Muscle of leg (tissue), 11 donors: ENCODE measurements around the gene POU6F2. TPM values are rescaled to one million over a fixed set of nuclear protein-coding genes. Genes with fewer than 3 reads are reported as not detected.

Experiments used
- DNase-seq: peaks from one replicate; pipeline ENCODE4 v3.0.0; 2013
- H3K27ac ChIP-seq: one replicate; pipeline ENCODE4 v1.5.1; 2013; ENCODE audit warnings: mild to moderate bottlenecking, low read length, control low read depth
- H3K27me3 ChIP-seq: one replicate; pipeline ENCODE4 v1.6.1; 2013; ENCODE audit warnings: low read length; ENCODE audit not compliant: control insufficient read depth, insufficient read depth
- H3K36me3 ChIP-seq: one replicate; pipeline ENCODE4 v1.6.1; 2013; ENCODE audit warnings: low read length; ENCODE audit not compliant: control insufficient read depth, insufficient read depth
- H3K4me1 ChIP-seq: one replicate; pipeline ENCODE4 v1.6.1; 2013; ENCODE audit warnings: low read length; ENCODE audit not compliant: control insufficient read depth, insufficient read depth
- H3K4me3 ChIP-seq: one replicate; pipeline ENCODE4 v1.5.1; 2013; ENCODE audit warnings: low read length, control low read depth
- H3K9me3 ChIP-seq: replicated peaks from 2 replicates; pipeline ENCODE4 v1.6.1; 2013; ENCODE audit warnings: low read depth, low read length; ENCODE audit not compliant: control insufficient read depth
- WGBS: methylation state at CpG from one replicate; pipeline ENCODE4 v1.1.5; 2013; ENCODE audit warnings: missing lambda C conversion rate; ENCODE audit not compliant: insufficient coverage; 5-methylcytosine and 5-hydroxymethylcytosine counted together
- polyA plus RNA-seq, 8 donors: library from polyadenylated mRNA; unstranded; fragments of 120-200 nt; gene quantifications; one replicate each; pipeline versions ENCODE4 v1.2.1 to v1.2.3, GENCODE V29; 2013; ENCODE audit warnings: inconsistent platforms in 1 of 8, low replicate concordance in 1 of 8; ENCODE audit not compliant: insufficient read length in 8 of 8, insufficient read depth in 1 of 8
- total RNA-seq: library from RNA; stranded (reverse); fragments of 120-200 nt; gene quantifications from one replicate; pipeline ENCODE4 v1.2.4, GENCODE V29; 2013

Gene POU6F2
- total and polyA plus RNA-seq, 9 donors = 0.05 to 0.54 (median 0.10) TPM; not detected in 1

DNA sequence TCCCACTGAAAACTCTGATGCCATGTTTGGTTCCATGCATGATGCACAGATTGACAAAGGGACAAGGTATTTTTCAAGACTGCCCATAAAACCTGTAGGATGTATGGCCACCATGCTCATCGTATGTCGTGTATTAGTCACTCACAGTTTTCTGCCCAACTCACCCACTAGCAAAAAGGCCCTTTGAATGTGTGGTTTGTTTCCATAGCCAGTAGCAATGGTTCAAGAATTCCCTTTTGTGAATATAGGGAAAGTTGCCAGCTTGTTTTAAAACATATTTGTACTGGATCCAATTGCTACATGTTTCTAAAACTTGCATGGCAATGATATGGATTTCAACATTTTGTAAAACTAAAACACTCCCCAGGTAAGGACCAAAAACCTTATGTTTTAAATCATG, 307.5 kb downstream of the POU6F2 start:
- no peaks in the 10 kb centered on the region for H3K36me3 ChIP-seq
- DNase-seq = no peak
- WGBS = no CpG with 5 or more reads among the region's 2 CpGs

DNA sequence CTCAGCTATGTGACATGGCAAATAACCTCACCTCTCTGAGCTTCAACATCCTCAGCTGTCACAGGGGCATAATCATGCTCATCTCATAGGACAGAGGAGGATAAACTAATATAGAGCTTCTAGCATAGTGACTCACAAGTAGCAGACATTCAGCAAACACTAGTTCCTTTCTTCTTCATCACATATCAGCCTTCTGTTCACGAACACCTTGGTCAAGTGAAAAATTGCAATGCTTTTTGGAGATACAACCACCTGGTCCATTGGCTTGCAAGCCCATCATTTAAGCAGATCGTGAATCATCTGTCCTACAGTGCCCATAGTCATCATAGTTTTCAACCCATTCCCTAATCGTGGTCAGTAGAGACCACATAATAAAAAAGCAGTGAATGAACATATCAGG, 310.6 kb downstream of the POU6F2 start:
- no peak overlapping the region for H3K4me3 ChIP-seq
- no peaks in the 10 kb centered on the region for H3K36me3 ChIP-seq
- no peak overlapping the region for H3K27ac ChIP-seq
- peaks cover 5% of the 10 kb centered on the region for H3K4me1 ChIP-seq
- no peaks in the 10 kb centered on the region for H3K9me3 ChIP-seq
- DNase-seq = no peak
- peaks cover 3% of the 10 kb centered on the region for H3K27me3 ChIP-seq
- WGBS = 96% methylated on average over 2 of the region's 3 CpGs

More for the DNA sequence above, 307.5 kb downstream of the POU6F2 start:
- H3K27me3 ChIP-seq = no peaks in the 10 kb centered on the region
- H3K4me3 ChIP-seq = no peak overlapping the region
- H3K27ac ChIP-seq = no peak overlapping the region
- no peaks in the 10 kb centered on the region for H3K4me1 ChIP-seq
- no peaks in the 10 kb centered on the region for H3K9me3 ChIP-seq

DNA sequence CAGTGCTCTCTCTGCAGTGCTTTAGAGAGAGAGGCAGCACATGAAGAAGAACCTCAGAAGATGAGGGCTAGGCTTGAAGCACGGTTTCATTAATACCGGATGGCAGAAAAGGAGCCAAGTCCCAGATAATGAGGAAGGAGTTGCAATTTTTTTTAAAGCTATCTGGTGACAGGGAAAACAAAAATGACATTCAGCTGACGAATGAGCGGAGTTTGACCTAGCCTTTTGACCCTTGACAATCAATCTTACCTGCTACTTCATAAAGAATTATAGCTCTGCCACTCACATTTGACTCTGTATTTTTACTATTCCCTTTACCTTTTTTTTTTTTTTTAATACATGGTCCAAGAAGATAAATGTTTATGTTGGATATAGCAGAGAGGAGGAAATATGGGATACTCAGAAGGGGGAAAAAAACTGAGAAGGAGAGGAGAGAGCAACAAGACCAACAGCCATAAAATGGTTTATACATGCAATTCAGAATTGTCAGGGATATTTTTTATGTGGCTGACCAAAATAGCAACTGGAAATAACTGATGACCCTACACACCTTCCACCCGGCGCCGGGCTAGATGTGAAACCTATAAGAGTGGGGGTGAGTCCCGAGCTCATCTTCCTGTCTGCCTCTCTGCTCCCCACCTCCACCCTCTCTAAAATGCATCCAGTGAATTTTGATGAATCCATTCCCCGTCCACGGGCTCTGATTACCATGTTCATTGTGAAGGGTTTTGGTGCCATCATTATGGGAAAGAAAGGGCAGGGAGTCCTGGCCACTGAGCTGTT, 314.1 kb downstream of the POU6F2 start:
- H3K4me1 ChIP-seq = peaks cover 7% of the 10 kb centered on the region
- H3K27ac ChIP-seq = no peak overlapping the region
- no peaks in the 10 kb centered on the region for H3K9me3 ChIP-seq
- peaks cover 3% of the 10 kb centered on the region for H3K27me3 ChIP-seq
- H3K36me3 ChIP-seq = no peaks in the 10 kb centered on the region
- 36% methylated on average over 2 of the region's 10 CpGs for WGBS
- DNase-seq = no peak
- H3K4me3 ChIP-seq = no peak overlapping the region

DNA sequence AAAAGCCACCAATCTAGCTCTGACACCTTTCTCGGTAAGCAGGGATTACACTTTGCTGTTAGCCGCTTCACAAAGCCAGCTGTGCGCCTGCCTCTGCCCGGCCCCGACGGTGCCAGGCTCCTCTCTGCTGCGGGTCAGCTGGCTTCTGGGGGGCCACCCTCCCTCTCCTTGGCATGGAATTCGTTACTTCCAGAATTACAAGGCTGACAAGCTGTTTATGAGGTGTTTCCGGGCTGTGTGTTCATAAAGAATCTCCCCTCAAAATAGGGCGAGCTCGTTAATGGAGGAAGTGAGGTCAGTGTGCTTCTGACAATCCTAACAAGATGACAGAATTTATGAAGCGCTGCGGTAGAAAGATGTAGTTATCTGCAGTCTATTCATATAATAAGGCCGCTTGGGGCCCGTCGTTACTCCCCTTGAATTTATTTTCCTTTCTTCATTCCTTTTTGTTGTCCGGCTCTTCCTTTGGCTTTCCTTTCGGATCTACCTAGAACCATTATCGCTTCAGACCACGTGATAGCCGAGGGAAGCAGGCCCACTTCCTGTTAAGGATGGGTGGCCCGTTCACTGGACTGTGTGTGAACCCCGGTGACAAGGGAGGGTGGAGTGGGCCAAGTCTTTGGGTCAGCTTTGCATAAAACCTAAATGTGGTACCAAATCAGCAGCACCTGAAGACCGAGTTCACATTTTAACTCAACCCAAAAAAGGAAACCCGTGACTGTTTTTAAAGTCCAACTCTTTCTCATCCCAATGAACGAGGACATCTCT, 315.5 kb downstream of the POU6F2 start:
- Histone ChIP-seq H3K9me3 (no peaks in the 10 kb centered on the region), H3K27ac (no peak overlapping the region), H3K4me1 (peaks cover 7% of the 10 kb centered on the region), H3K27me3 (peaks cover 3% of the 10 kb centered on the region), H3K36me3 (no peaks in the 10 kb centered on the region), H3K4me3 (no peak overlapping the region)
- no peak for DNase-seq
- 44% methylated on average over 6 of the region's 26 CpGs for WGBS

DNA sequence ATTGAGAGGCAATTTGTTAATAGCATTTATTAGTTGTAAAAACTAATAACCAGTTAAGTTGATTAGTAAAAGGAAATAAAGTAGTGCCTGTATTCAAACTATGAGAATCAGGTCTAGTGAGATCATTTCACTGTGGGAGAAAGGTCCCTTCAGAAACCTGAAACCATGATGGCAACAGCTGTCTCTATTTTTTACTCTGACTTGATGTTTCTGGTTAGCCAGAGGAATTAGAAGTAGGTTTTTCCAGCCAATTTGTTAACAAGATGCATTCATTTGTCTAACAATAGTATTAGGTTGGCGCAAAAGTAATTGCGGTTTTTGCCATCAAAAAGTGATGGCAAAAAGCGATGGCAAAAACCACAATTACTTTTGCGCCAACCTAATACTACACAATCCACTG, 316.3 kb downstream of the POU6F2 start:
- no peak overlapping the region for H3K4me3 ChIP-seq
- DNase-seq = peak; percentile 53
- no peak overlapping the region for H3K27ac ChIP-seq
- no CpG with 5 or more reads among the region's 4 CpGs for WGBS
- peaks cover 3% of the 10 kb centered on the region for H3K27me3 ChIP-seq
- no peaks in the 10 kb centered on the region for H3K36me3 ChIP-seq
- no peaks in the 10 kb centered on the region for H3K9me3 ChIP-seq
- peaks cover 7% of the 10 kb centered on the region for H3K4me1 ChIP-seq

DNA sequence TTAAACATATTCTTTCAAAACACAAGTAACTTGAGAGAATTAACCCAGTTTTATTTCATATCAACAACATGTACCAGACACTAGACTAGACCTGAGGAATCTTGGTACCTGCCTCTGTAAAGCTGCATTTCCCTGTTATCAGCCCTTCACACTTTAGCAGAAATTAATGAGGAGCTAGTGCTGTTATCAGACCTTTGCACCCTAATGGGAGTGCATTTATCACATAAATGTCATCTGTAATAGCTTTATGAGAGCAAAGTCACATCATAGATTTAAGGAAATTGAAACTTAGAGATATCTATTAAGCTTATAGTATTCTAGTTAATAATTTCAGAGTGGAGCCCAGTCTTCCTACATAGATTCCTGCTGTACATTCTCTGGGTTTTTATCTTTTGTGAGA, 318.1 kb downstream of the POU6F2 start:
- H3K4me1 ChIP-seq = peaks cover 7% of the 10 kb centered on the region
- H3K4me3 ChIP-seq = no peak overlapping the region
- H3K27me3 ChIP-seq = peaks cover 3% of the 10 kb centered on the region
- no peaks in the 10 kb centered on the region for H3K9me3 ChIP-seq
- H3K27ac ChIP-seq = no peak overlapping the region
- no peak for DNase-seq
- H3K36me3 ChIP-seq = no peaks in the 10 kb centered on the region

DNA sequence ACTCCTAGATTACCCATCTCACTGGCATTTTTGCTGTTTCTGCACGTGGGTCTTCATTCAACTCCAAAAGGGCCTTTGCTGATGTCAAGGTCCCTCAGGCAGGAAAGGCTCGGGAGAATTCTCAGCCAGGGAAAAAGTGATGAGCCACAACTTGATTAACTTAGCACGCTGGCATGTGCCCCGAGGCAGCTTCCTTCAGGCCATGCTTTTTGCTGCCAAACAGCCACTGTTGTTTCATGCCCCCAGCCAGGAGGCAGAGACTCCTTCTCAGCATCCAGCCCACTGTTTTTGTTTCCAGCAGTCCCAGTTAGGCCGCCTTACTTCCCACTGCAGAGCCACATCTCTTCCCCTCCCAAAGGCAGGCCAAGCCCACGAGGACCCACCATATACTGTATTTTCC, 322.0 kb downstream of the POU6F2 start:
- DNase-seq = no peak
- Histone ChIP-seq H3K9me3 (no peaks in the 10 kb centered on the region), H3K27ac (no peak overlapping the region), H3K4me3 (no peak overlapping the region), H3K36me3 (no peaks in the 10 kb centered on the region), H3K27me3 (no peaks in the 10 kb centered on the region), H3K4me1 (no peaks in the 10 kb centered on the region)
- 64% methylated on average over 6 of the region's 6 CpGs for WGBS

DNA sequence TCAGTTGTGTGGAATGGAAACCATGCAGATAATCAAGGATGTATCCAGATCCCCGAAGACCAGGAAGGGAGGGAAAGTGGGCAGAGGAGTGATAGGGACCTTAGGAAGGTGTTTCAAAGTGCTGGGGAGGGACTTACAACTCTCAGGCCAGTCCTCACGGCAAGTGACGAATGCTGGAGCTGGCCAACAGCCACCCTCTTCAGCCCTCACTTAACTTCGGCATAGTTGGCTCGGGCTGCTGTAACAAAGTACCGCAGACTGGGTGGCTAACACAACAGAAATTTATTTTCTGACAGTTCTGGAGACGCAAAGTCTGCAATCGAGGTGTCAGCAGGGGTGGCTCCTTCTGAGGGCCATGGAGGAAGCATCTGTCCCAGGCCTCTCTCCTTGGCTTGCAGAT, 322.6 kb downstream of the POU6F2 start:
- WGBS = 67% methylated on average over 8 of the region's 8 CpGs

DNA sequence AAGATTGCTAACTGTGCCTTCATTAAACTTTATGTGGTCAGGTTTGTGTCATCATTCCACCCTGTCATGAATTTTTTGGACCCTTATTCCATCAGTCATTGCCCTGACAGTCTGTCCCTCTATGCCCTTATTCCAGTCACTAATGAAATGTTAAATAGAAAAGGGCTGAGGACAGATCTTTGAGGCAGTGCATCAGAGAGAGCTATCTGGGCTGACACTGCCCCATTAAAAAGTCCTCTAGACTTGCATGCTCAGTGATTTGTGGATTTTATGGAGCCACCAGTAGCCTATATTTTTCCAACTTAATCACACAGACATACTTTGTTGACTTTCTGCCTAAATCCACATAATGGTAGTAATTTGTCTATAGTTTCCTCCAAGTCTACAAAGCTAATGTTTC, 323.8 kb downstream of the POU6F2 start:
- no peaks in the 10 kb centered on the region for H3K9me3 ChIP-seq
- H3K4me3 ChIP-seq = no peak overlapping the region
- H3K36me3 ChIP-seq = no peaks in the 10 kb centered on the region
- no peaks in the 10 kb centered on the region for H3K27me3 ChIP-seq
- H3K27ac ChIP-seq = no peak overlapping the region
- H3K4me1 ChIP-seq = no peaks in the 10 kb centered on the region
- no peak for DNase-seq

More for the DNA sequence above, 322.6 kb downstream of the POU6F2 start:
- DNase-seq = no peak
- no peak overlapping the region for H3K27ac ChIP-seq
- no peaks in the 10 kb centered on the region for H3K27me3 ChIP-seq
- H3K9me3 ChIP-seq = no peaks in the 10 kb centered on the region
- no peak overlapping the region for H3K4me3 ChIP-seq
- no peaks in the 10 kb centered on the region for H3K4me1 ChIP-seq
- H3K36me3 ChIP-seq = no peaks in the 10 kb centered on the region

DNA sequence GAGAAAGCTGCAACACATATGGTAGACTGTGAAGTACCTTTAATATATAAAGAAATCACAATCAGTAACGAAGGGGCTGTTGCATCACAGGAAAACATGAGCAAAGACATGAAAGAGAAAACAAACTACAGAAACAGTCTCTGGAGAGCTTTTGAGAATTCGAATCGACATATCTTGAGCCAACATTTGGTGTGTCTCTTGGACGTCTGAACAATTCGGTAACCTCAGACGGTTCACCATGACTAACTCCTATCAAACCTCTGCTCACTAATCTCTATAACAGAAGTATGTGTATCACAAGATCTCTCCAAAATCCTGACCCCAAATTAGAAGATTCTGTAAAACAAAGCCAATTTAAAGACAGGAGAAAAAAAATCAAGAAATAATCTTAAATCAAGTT, 326.5 kb downstream of the POU6F2 start:
- no peaks in the 10 kb centered on the region for H3K36me3 ChIP-seq
- no peaks in the 10 kb centered on the region for H3K9me3 ChIP-seq
- WGBS = 30% methylated on average over 2 of the region's 6 CpGs
- no peak overlapping the region for H3K27ac ChIP-seq
- H3K4me3 ChIP-seq = no peak overlapping the region
- H3K27me3 ChIP-seq = no peaks in the 10 kb centered on the region
- H3K4me1 ChIP-seq = no peaks in the 10 kb centered on the region
- peak; percentile 25 for DNase-seq
